Erythroblast (primary cell): ENCODE data around the gene RSPH9.
A peak's percentile ranks its signal among the peaks of the same experiment; 100 is the strongest.

Experiments used
- GATA1 ChIP-seq: IDR thresholded peaks from 2 replicates; pipeline ENCODE4 v1.6.1; 2011; ENCODE audit warnings: low read depth, mild to moderate bottlenecking, control low read depth, low read length, moderate library complexity
- POLR2A ChIP-seq: IDR thresholded peaks from 2 replicates; pipeline ENCODE4 v1.6.1; 2011; ENCODE audit warnings: mild to moderate bottlenecking, low read length

DNA sequence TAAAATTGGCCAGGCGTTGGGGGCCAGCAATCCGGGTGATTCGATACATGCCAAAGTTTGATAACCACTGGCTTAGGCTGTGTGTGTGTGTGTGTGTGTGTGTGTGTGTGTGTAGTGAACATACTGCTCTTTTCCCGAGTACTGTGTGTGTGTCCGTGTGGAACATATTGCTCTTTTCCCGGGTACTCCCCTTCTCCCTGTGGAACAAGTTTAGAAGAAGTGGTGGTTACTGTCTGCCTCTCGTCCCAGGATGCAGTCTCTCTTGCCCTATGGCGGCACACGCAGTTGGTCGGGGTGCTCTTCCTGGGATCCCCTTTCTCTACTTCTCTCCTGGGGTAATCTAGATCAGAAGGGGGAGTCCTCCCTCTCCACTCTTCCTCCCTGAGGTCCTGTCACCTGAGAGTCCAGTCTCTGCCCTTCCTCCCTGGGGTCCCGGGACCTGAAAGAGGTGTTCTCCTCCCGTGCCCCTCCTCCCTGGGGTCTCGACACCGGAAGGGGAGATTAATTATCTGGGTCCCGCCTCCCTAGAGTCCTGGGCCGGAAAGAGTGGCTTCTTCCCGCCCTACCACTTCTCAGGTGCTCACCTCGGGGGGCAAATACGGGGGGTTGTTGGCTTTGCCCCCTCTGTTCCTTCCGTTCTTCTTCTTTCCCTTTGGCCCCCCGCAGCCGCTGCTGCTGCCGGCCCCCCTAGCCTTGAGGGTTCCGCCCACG is 16.3 kb upstream of the RSPH9 start:
- TF ChIP-seq POLR2A (peak; percentile 51), GATA1 (no peak)
